ENCODE measurements around the gene GABARAPL2. TPM values are rescaled to one million over a fixed set of nuclear protein-coding genes. Genes with fewer than 3 reads are reported as not detected.

The GABARAPL2 gene
- total RNA-seq, 1 experiment from 2014 or later: 52.7 TPM

GRCh38 chr16:75565640-75566039 lies 539 bp upstream of the GABARAPL2 start:
- Histone ChIP-seq H3K4me3 (peak overlapping the region; percentile 97), H3K9me3 (replicated peaks) (peaks cover 5% of the 10 kb centered on the region; the same call in 1 of the 2 replicates), H3K4me1 (replicated peaks) (peaks cover 14% of the 10 kb centered on the region), H3K27ac (no peak overlapping the region), H3K27me3 (replicated peaks) (peaks cover 21% of the 10 kb centered on the region; the same call in 1 of the 2 replicates), H3K36me3 (peaks cover 45% of the 10 kb centered on the region)
- no peak for DNase-seq (ENCODE audit: low read depth in 1 of 2, low spot score in 2 of 2)

GRCh38 chr16:75566758-75567255 lies 628 bp downstream of the GABARAPL2 start:
- Histone ChIP-seq H3K36me3 (peaks cover 56% of the 10 kb centered on the region), H3K27me3 (replicated peaks) (peaks cover 15% of the 10 kb centered on the region; the same call in 1 of the 2 replicates), H3K4me1 (replicated peaks) (peaks cover 14% of the 10 kb centered on the region), H3K27ac (peak overlapping the region; percentile 11), H3K4me3 (peak overlapping the region; percentile 97), H3K9me3 (replicated peaks) (peaks cover 5% of the 10 kb centered on the region; the same call in 1 of the 2 replicates)
- DNase-seq (ENCODE audit: low read depth in 1 of 2, low spot score in 2 of 2): no peak

- Histone ChIP-seq H3K4me1 (replicated peaks) (peaks cover 14% of the 10 kb centered on the region), H3K4me3 (no peak overlapping the region), H3K36me3 (peaks cover 67% of the 10 kb centered on the region), H3K9me3 (replicated peaks) (peaks cover 5% of the 10 kb centered on the region; the same call in 1 of the 2 replicates), H3K27ac (no peak overlapping the region), H3K27me3 (replicated peaks) (peaks cover 11% of the 10 kb centered on the region; the same call in 1 of the 2 replicates)
- no peak for DNase-seq (ENCODE audit: low read depth in 1 of 2, low spot score in 2 of 2)
These were observed 1.7 kb downstream of the GABARAPL2 start for GRCh38 chr16:75567911-75568310.

GRCh38 chr16:75570396-75571065 lies 4.4 kb downstream of the GABARAPL2 start:
- Histone ChIP-seq H3K27me3 (replicated peaks) (no peaks in the 10 kb centered on the region), H3K27ac (no peak overlapping the region), H3K4me1 (replicated peaks) (peaks cover 10% of the 10 kb centered on the region), H3K36me3 (peaks cover 86% of the 10 kb centered on the region), H3K4me3 (no peak overlapping the region), H3K9me3 (replicated peaks) (peaks cover 5% of the 10 kb centered on the region; the same call in 1 of the 2 replicates)
- DNase-seq (ENCODE audit: low read depth in 1 of 2, low spot score in 2 of 2): no peak

GRCh38 chr16:75572864-75573542 lies 6.8 kb downstream of the GABARAPL2 start:
- Histone ChIP-seq H3K27ac (no peak overlapping the region), H3K4me1 (replicated peaks) (no peaks in the 10 kb centered on the region), H3K27me3 (replicated peaks) (no peaks in the 10 kb centered on the region), H3K9me3 (replicated peaks) (no peaks in the 10 kb centered on the region), H3K4me3 (no peak overlapping the region), H3K36me3 (peaks cover 91% of the 10 kb centered on the region)
- DNase-seq (ENCODE audit: low read depth in 1 of 2, low spot score in 2 of 2): no peak

- Histone ChIP-seq H3K4me1 (replicated peaks) (no peaks in the 10 kb centered on the region), H3K36me3 (peaks cover 90% of the 10 kb centered on the region), H3K4me3 (no peak overlapping the region), H3K27me3 (replicated peaks) (no peaks in the 10 kb centered on the region), H3K9me3 (replicated peaks) (no peaks in the 10 kb centered on the region), H3K27ac (no peak overlapping the region)
- no peak for DNase-seq (ENCODE audit: low read depth in 1 of 2, low spot score in 2 of 2)
These were observed 7.8 kb downstream of the GABARAPL2 start for GRCh38 chr16:75573955-75574354.

- Histone ChIP-seq H3K27me3 (replicated peaks) (no peaks in the 10 kb centered on the region), H3K9me3 (replicated peaks) (no peaks in the 10 kb centered on the region), H3K36me3 (peaks cover 82% of the 10 kb centered on the region), H3K4me3 (no peak overlapping the region), H3K4me1 (replicated peaks) (no peaks in the 10 kb centered on the region), H3K27ac (no peak overlapping the region)
- DNase-seq (ENCODE audit: low read depth in 1 of 2, low spot score in 2 of 2): no peak
These were observed 9.8 kb downstream of the GABARAPL2 start for GRCh38 chr16:75575958-75576357.

GRCh38 chr16:75576384-75576811 lies 10.2 kb downstream of the GABARAPL2 start:
- no peak for DNase-seq (ENCODE audit: low read depth in 1 of 2, low spot score in 2 of 2)
- no peaks in the 10 kb centered on the region for H3K27me3 ChIP-seq (replicated peaks)
- H3K4me3 ChIP-seq: no peak overlapping the region
- H3K4me1 ChIP-seq (replicated peaks): no peaks in the 10 kb centered on the region
- H3K27ac ChIP-seq: no peak overlapping the region
- H3K9me3 ChIP-seq (replicated peaks): no peaks in the 10 kb centered on the region
- H3K36me3 ChIP-seq: peaks cover 78% of the 10 kb centered on the region

GRCh38 chr16:75578212-75578611 lies 12.0 kb downstream of the GABARAPL2 start:
- no peak for DNase-seq (ENCODE audit: low read depth in 1 of 2, low spot score in 2 of 2)
- H3K4me3 ChIP-seq: no peak overlapping the region
- H3K9me3 ChIP-seq (replicated peaks): no peaks in the 10 kb centered on the region
- no peak overlapping the region for H3K27ac ChIP-seq
- H3K4me1 ChIP-seq (replicated peaks): no peaks in the 10 kb centered on the region
- H3K27me3 ChIP-seq (replicated peaks): no peaks in the 10 kb centered on the region
- peaks cover 61% of the 10 kb centered on the region for H3K36me3 ChIP-seq

- Histone ChIP-seq H3K4me1 (replicated peaks) (no peaks in the 10 kb centered on the region), H3K9me3 (replicated peaks) (no peaks in the 10 kb centered on the region), H3K4me3 (no peak overlapping the region), H3K36me3 (peaks cover 56% of the 10 kb centered on the region), H3K27ac (no peak overlapping the region), H3K27me3 (replicated peaks) (no peaks in the 10 kb centered on the region)
- DNase-seq (ENCODE audit: low read depth in 1 of 2, low spot score in 2 of 2): no peak
These were observed 12.5 kb downstream of the GABARAPL2 start for GRCh38 chr16:75578725-75579124.

- H3K27ac ChIP-seq: no peak overlapping the region
- H3K27me3 ChIP-seq (replicated peaks): no peaks in the 10 kb centered on the region
- peaks cover 49% of the 10 kb centered on the region for H3K36me3 ChIP-seq
- no peak overlapping the region for H3K4me3 ChIP-seq
- DNase-seq (ENCODE audit: low read depth in 1 of 2, low spot score in 2 of 2): no peak
- H3K4me1 ChIP-seq (replicated peaks): no peaks in the 10 kb centered on the region
- H3K9me3 ChIP-seq (replicated peaks): no peaks in the 10 kb centered on the region
These were observed 13.2 kb downstream of the GABARAPL2 start for GRCh38 chr16:75579281-75579834.

- Histone ChIP-seq H3K36me3 (peaks cover 11% of the 10 kb centered on the region), H3K27ac (no peak overlapping the region), H3K4me1 (replicated peaks) (no peaks in the 10 kb centered on the region), H3K4me3 (no peak overlapping the region), H3K9me3 (replicated peaks) (no peaks in the 10 kb centered on the region), H3K27me3 (replicated peaks) (no peaks in the 10 kb centered on the region)
- DNase-seq (ENCODE audit: low read depth in 1 of 2, low spot score in 2 of 2): no peak
These were observed 17.9 kb downstream of the GABARAPL2 start for GRCh38 chr16:75584108-75584507.

GRCh38 chr16:75588716-75589115 lies 22.5 kb downstream of the GABARAPL2 start:
- Histone ChIP-seq H3K4me3 (no peak overlapping the region), H3K4me1 (replicated peaks) (no peaks in the 10 kb centered on the region; the same call in 1 of the 2 replicates), H3K27ac (no peak overlapping the region), H3K9me3 (replicated peaks) (no peaks in the 10 kb centered on the region), H3K36me3 (peaks cover under 1% of the 10 kb centered on the region), H3K27me3 (replicated peaks) (no peaks in the 10 kb centered on the region)
- no peak for DNase-seq (ENCODE audit: low read depth in 1 of 2, low spot score in 2 of 2)

- no peak overlapping the region for H3K4me3 ChIP-seq
- peaks cover 6% of the 10 kb centered on the region for H3K36me3 ChIP-seq
- no peaks in the 10 kb centered on the region for H3K27me3 ChIP-seq (replicated peaks)
- H3K4me1 ChIP-seq (replicated peaks): peaks cover 6% of the 10 kb centered on the region; the same call in 1 of the 2 replicates
- H3K27ac ChIP-seq: no peak overlapping the region
- no peaks in the 10 kb centered on the region for H3K9me3 ChIP-seq (replicated peaks)
- DNase-seq (ENCODE audit: low read depth in 1 of 2, low spot score in 2 of 2): no peak
These were observed 23.1 kb downstream of the GABARAPL2 start for GRCh38 chr16:75589306-75589705.

Measured in SJSA1 (cell line).